Stimulated activated CD8-positive, alpha-beta memory T cell treated with anti-CD3 and anti-CD28 coated beads, Interleukin-15, amount 100 ng/mL, for 1 hour (primary cell): Measurements from ENCODE around the gene MCRS1.

Source experiments
- DNase-seq: peaks from one replicate; pipeline ENCODE4 v3.0.0-alpha.2; 2020; ENCODE audit warnings: low read depth

The MCRS1 gene

GRCh38 chr12:49555631-49556390 is 12.1 kb downstream of the MCRS1 start:
- DNase-seq, result no peak

- DNase-seq, result no peak
Measured at GRCh38 chr12:49554266-49554665, 13.7 kb downstream of the MCRS1 start.

GRCh38 chr12:49553512-49554088 is 14.3 kb downstream of the MCRS1 start:
- no peak for DNase-seq

GRCh38 chr12:49552899-49553298 is 15.0 kb downstream of the MCRS1 start:
- DNase-seq, result no peak

- DNase-seq, result no peak
Measured at GRCh38 chr12:49552425-49552824, 15.5 kb downstream of the MCRS1 start.

GRCh38 chr12:49552014-49552413 is 15.9 kb downstream of the MCRS1 start:
- no peak for DNase-seq

GRCh38 chr12:49550693-49551252 is 17.2 kb downstream of the MCRS1 start:
- no peak for DNase-seq

GRCh38 chr12:49549735-49550692 is 17.9 kb downstream of the MCRS1 start:
- no peak for DNase-seq

- no peak for DNase-seq
Measured at GRCh38 chr12:49548822-49549648, 18.9 kb downstream of the MCRS1 start.

GRCh38 chr12:49548481-49548821 is 19.5 kb downstream of the MCRS1 start:
- no peak for DNase-seq

- no peak for DNase-seq
Measured at GRCh38 chr12:49547090-49547690, 20.8 kb downstream of the MCRS1 start.

- DNase-seq, result no peak
Measured at GRCh38 chr12:49546481-49546880, 21.5 kb downstream of the MCRS1 start.

GRCh38 chr12:49545815-49546214 is 22.1 kb downstream of the MCRS1 start:
- DNase-seq, result no peak

GRCh38 chr12:49543914-49544815 is 23.8 kb downstream of the MCRS1 start:
- no peak for DNase-seq

GRCh38 chr12:49543221-49543913 is 24.6 kb downstream of the MCRS1 start:
- no peak for DNase-seq

- no peak for DNase-seq
Measured at GRCh38 chr12:49542592-49543160, 25.3 kb downstream of the MCRS1 start.

GRCh38 chr12:49541911-49542505 is 25.9 kb downstream of the MCRS1 start:
- DNase-seq, result no peak

- DNase-seq, result no peak
Measured at GRCh38 chr12:49541140-49541861, 26.6 kb downstream of the MCRS1 start.
